Neural cell (in vitro differentiated cells): Measurements from ENCODE around the gene AHNAK2. TPM values are rescaled to one million over a fixed set of nuclear protein-coding genes. Genes with fewer than 3 reads are reported as not detected.

ENCODE experiments used
- H2AFZ ChIP-seq: fragments of 200-600, 300-800 bp; sonication (generic), shearing (Covaris generic); 2 replicates; pipeline ENCODE4 v1.6.0; 2014; ENCODE audit warnings: low read depth, mild to moderate bottlenecking, antibody characterized with exemption, low read length, moderate library complexity
- H3F3A ChIP-seq: fragments of 200-600 bp; shearing (Covaris generic); 2 replicates; pipeline ENCODE4 v1.6.1; 2016; ENCODE audit warnings: mild to moderate bottlenecking, moderate library complexity, mixed read lengths, antibody characterized with exemption, low read length; ENCODE audit not compliant: insufficient read depth, poor library complexity, severe bottlenecking
- H3K27ac ChIP-seq: fragments of 200-600, 300-800 bp; sonication (generic), shearing (Covaris generic); 2 replicates; pipeline ENCODE4 v1.5.1; 2014; ENCODE audit warnings: mild to moderate bottlenecking, low read length, moderate library complexity
- H3K27me3 ChIP-seq: fragments of 300-800, 200-600 bp; sonication (generic), shearing (Covaris generic); 2 replicates; pipeline ENCODE4 v1.6.0; 2014; ENCODE audit warnings: mild to moderate bottlenecking, low read depth, low read length, moderate library complexity; ENCODE audit not compliant: insufficient read depth
- H3K36me3 ChIP-seq: fragments of 300-800, 200-600 bp; sonication (generic), shearing (Covaris generic); 2 replicates; pipeline ENCODE4 v1.5.1; 2014; ENCODE audit warnings: mild to moderate bottlenecking, antibody characterized with exemption, low read length, moderate library complexity; ENCODE audit not compliant: insufficient read depth
- H3K4me2 ChIP-seq: fragments of 300-800, 200-600 bp; sonication (generic), shearing (Covaris generic); 2 replicates; pipeline ENCODE4 v1.6.0; 2014; ENCODE audit warnings: mild to moderate bottlenecking, low read length
- H3K4me3 ChIP-seq: fragments of 300-800, 200-600 bp; sonication (generic), shearing (Covaris generic); 2 replicates; pipeline ENCODE4 v1.5.1; 2014; ENCODE audit warnings: mild to moderate bottlenecking, low read length, moderate library complexity
- H3K79me2 ChIP-seq: fragments of 200-600 bp; shearing (Covaris generic); replicated peaks from 2 replicates; pipeline ENCODE4 v1.6.0; 2014; ENCODE audit warnings: mild to moderate bottlenecking, low read length, moderate library complexity; ENCODE audit not compliant: insufficient read depth
- H3K9ac ChIP-seq: fragments of 300-800, 200-600 bp; sonication (generic), shearing (Covaris generic); 2 replicates; pipeline ENCODE4 v1.6.1; 2016; ENCODE audit warnings: mild to moderate bottlenecking, low read length, mixed read lengths
- H3K9me2 ChIP-seq: fragments of 200-600 bp; shearing (Covaris generic); 2 replicates; pipeline ENCODE4 v1.6.1; 2016; ENCODE audit warnings: mild to moderate bottlenecking, low read length, mixed read lengths; ENCODE audit not compliant: insufficient read depth
- H3K9me3 ChIP-seq: fragments of 200-600, 300-800 bp; sonication (generic), shearing (Covaris generic); 2 replicates; pipeline ENCODE4 v1.6.1; 2016; ENCODE audit warnings: mild to moderate bottlenecking, mixed run types, low read length, moderate library complexity, mixed read lengths
- H4K20me1 ChIP-seq: fragments of 200-600 bp; shearing (Covaris generic); 2 replicates; pipeline ENCODE4 v1.6.1; 2016; ENCODE audit warnings: mild to moderate bottlenecking, mixed run types; ENCODE audit not compliant: insufficient read depth
- CTCF ChIP-seq: fragments of 450-650 bp; IDR thresholded peaks from 2 replicates; pipeline ENCODE4 v1.5.1; 2014; ENCODE audit warnings: antibody characterized with exemption, mild to moderate bottlenecking, moderate library complexity; ENCODE audit not compliant: poor library complexity, severe bottlenecking
- EP300 ChIP-seq: fragments of 450-650 bp; conservative IDR thresholded peaks from 2 replicates; pipeline ENCODE4 v1.6.1; 2014; ENCODE audit warnings: antibody characterized with exemption, mild to moderate bottlenecking, moderate library complexity; ENCODE audit not compliant: poor library complexity, severe bottlenecking
- EZH2 ChIP-seq: fragments of 200-600, 300-800 bp; shearing (Covaris generic), sonication (generic); IDR thresholded peaks from 2 replicates; pipeline ENCODE4 v1.6.1; 2014; ENCODE audit warnings: antibody characterized with exemption, low read length, borderline replicate concordance, mild to moderate bottlenecking; ENCODE audit not compliant: insufficient read depth, poor library complexity, severe bottlenecking
- MXI1 ChIP-seq: fragments of 450-650 bp; conservative IDR thresholded peaks from 2 replicates; pipeline ENCODE4 v1.6.1; 2014; ENCODE audit warnings: antibody characterized with exemption, mild to moderate bottlenecking; ENCODE audit not compliant: poor library complexity, severe bottlenecking
- POLR2AphosphoS5 ChIP-seq: IDR thresholded peaks from 2 replicates; pipeline ENCODE4 v1.6.1; 2012
- RAD21 ChIP-seq: fragments of 450-650 bp; conservative IDR thresholded peaks from 2 replicates; pipeline ENCODE4 v1.6.1; 2014; ENCODE audit warnings: antibody characterized with exemption, mild to moderate bottlenecking, moderate library complexity
- REST ChIP-seq: IDR thresholded peaks from 2 replicates; pipeline ENCODE4 v1.6.1; 2012; ENCODE audit warnings: borderline replicate concordance
- SMC3 ChIP-seq: fragments of 450-650 bp; conservative IDR thresholded peaks from 2 replicates; pipeline ENCODE4 v1.6.1; 2014; ENCODE audit warnings: antibody characterized with exemption, mild to moderate bottlenecking, moderate library complexity; ENCODE audit not compliant: poor library complexity
- TAF1 ChIP-seq: IDR thresholded peaks from 2 replicates; pipeline ENCODE4 v1.6.1; 2012; ENCODE audit warnings: low read depth
- polyA plus RNA-seq: library from polyadenylated mRNA; depleted of rRNA; stranded (reverse); fragments of >200 nt; gene quantifications from 2 replicates; pipeline ENCODE4 v1.2.3, GENCODE V29; 2014

Gene AHNAK2
- polyA plus RNA-seq, 1 donor from 2014 or later, result 1.4 TPM

GRCh38 chr14:104992501-104992900 lies 14.3 kb upstream of the AHNAK2 start:
- Histone ChIP-seq H3K9me2 (no peaks in the 10 kb centered on the region), H3K9ac (no peak overlapping the region), H3K36me3 (no peaks in the 10 kb centered on the region), H3K27me3 (no peaks in the 10 kb centered on the region), H4K20me1 (no peaks in the 10 kb centered on the region), H3K27ac (no peak overlapping the region), H3K9me3 (no peaks in the 10 kb centered on the region), H3K4me2 (no peak overlapping the region), H3K4me3 (no peak overlapping the region), H3K79me2 (no peaks in the 10 kb centered on the region), H3F3A (no peaks in the 10 kb centered on the region), H2AFZ (no peak overlapping the region)
- TF ChIP-seq SMC3 (no peak), TAF1 (no peak), EZH2 (no peak), CTCF (no peak), REST (no peak), RAD21 (no peak), EP300 (no peak), POLR2AphosphoS5 (no peak), MXI1 (no peak)

GRCh38 chr14:104991896-104992230 lies 13.7 kb upstream of the AHNAK2 start:
- Histone ChIP-seq H3K27me3 (no peaks in the 10 kb centered on the region), H3F3A (no peaks in the 10 kb centered on the region), H3K9me3 (no peaks in the 10 kb centered on the region), H3K79me2 (no peaks in the 10 kb centered on the region), H2AFZ (no peak overlapping the region), H3K9ac (no peak overlapping the region), H3K4me2 (no peak overlapping the region), H3K9me2 (no peaks in the 10 kb centered on the region), H3K4me3 (no peak overlapping the region), H4K20me1 (no peaks in the 10 kb centered on the region), H3K36me3 (no peaks in the 10 kb centered on the region), H3K27ac (no peak overlapping the region)
- TF ChIP-seq SMC3, result no peak
- TF ChIP-seq CTCF, result no peak
- no peak for TF ChIP-seq MXI1
- TF ChIP-seq REST, result no peak
- no peak for TF ChIP-seq EZH2
- no peak for TF ChIP-seq POLR2AphosphoS5
- TF ChIP-seq EP300, result no peak
- TF ChIP-seq TAF1, result no peak
- TF ChIP-seq RAD21, result no peak
